HepG2 (cell line): ENCODE results near the gene CNPY4.

Experiments
- ATF3 ChIP-seq: sonication (generic); formaldehyde crosslinking; IDR thresholded peaks from 2 replicates; pipeline ENCODE4 v1.4.0; 2020; ENCODE audit warnings: missing genetic modification reagents
- BHLHE40 ChIP-seq: IDR thresholded peaks from 2 replicates; pipeline ENCODE4 v1.6.1; 2011; ENCODE audit warnings: low read length, improper control_type of control experiment
- CTCF ChIP-seq: sonication (generic); formaldehyde crosslinking; IDR thresholded peaks from 2 replicates; pipeline ENCODE4 v1.5.0; 2020; ENCODE audit warnings: mild to moderate bottlenecking, missing genetic modification reagents, moderate library complexity
- JUND ChIP-seq: sonication (generic); formaldehyde crosslinking; IDR thresholded peaks from 2 replicates; pipeline ENCODE4 v1.8.0; 2022; ENCODE audit warnings: mild to moderate bottlenecking, missing genetic modification reagents
- KLF12 ChIP-seq: sonication (generic); formaldehyde crosslinking; IDR thresholded peaks from 2 replicates; pipeline ENCODE4 v1.4.0; 2020; ENCODE audit warnings: missing genetic modification reagents, borderline replicate concordance
- MAX ChIP-seq: IDR thresholded peaks from 2 replicates; pipeline ENCODE4 v1.6.1; 2012; ENCODE audit warnings: inconsistent platforms
- PHF21A ChIP-seq: sonication (generic); formaldehyde crosslinking; IDR thresholded peaks from 2 replicates; pipeline ENCODE4 v1.5.0; 2020; ENCODE audit warnings: mild to moderate bottlenecking, missing genetic modification reagents
- POLR2AphosphoS5 ChIP-seq: IDR thresholded peaks from 2 replicates; pipeline ENCODE4 v1.6.1; 2012; ENCODE audit warnings: low read depth, low read length
- YY1 ChIP-seq: IDR thresholded peaks from 2 replicates; pipeline ENCODE4 v1.6.1; 2011; ENCODE audit warnings: low read length, low read depth, moderate library complexity, mild to moderate bottlenecking; ENCODE audit not compliant: insufficient read depth, insufficient replicate concordance
- ZKSCAN1 ChIP-seq: fragments of 150-350 bp; IDR thresholded peaks from 2 replicates; pipeline ENCODE4 v1.6.1; 2014; ENCODE audit warnings: low read length
- ZNF160 ChIP-seq: sonication (generic); formaldehyde crosslinking; IDR thresholded peaks from 2 replicates; pipeline ENCODE4 v1.8.0; 2022; ENCODE audit warnings: mild to moderate bottlenecking, inconsistent platforms, missing genetic modification reagents
- ZNF274 ChIP-seq: sonication (generic); formaldehyde crosslinking; IDR thresholded peaks from 2 replicates; pipeline ENCODE4 v1.5.1; 2020; ENCODE audit warnings: mild to moderate bottlenecking, missing genetic modification reagents
- ZNF556 ChIP-seq: sonication (generic); formaldehyde crosslinking; IDR thresholded peaks from 2 replicates; pipeline ENCODE4 v1.4.0; 2020; ENCODE audit warnings: mild to moderate bottlenecking, missing genetic modification reagents, borderline replicate concordance
- ZNF678 ChIP-seq: sonication (generic); formaldehyde crosslinking; IDR thresholded peaks from 2 replicates; pipeline ENCODE4 v1.4.0; 2020; ENCODE audit warnings: mild to moderate bottlenecking, missing genetic modification reagents

- TF ChIP-seq PHF21A (CRISPR knock-in tag): no peak
- TF ChIP-seq YY1: no peak
- TF ChIP-seq MAX: no peak
- no peak for TF ChIP-seq BHLHE40
- TF ChIP-seq ZKSCAN1: no peak
- no peak for TF ChIP-seq KLF12 (CRISPR knock-in tag)
- TF ChIP-seq CTCF: no peak
- no peak for TF ChIP-seq ZNF556 (CRISPR knock-in tag)
- no peak for TF ChIP-seq ZNF678
- no peak for TF ChIP-seq POLR2AphosphoS5
- no peak for TF ChIP-seq ATF3 (CRISPR knock-in tag)
- no peak for TF ChIP-seq ZNF274 (CRISPR knock-in tag)
- TF ChIP-seq ZNF160: no peak
- TF ChIP-seq JUND (CRISPR knock-in tag): no peak
Measured at GRCh38 chr7:100072462-100072861, 47.0 kb upstream of the CNPY4 start.
